Retinal pigment epithelial cell (primary cell): ENCODE results near the gene TBC1D2.

Experiments
- DNase-seq: peaks from one replicate; pipeline ENCODE4 v3.0.0-alpha.2; 2010; ENCODE audit warnings: low read depth
- H3K4me3 ChIP-seq: 2 replicates; pipeline ENCODE4 v1.5.1; 2011; ENCODE audit warnings: mild to moderate bottlenecking, low read length, control low read depth, moderate library complexity
- CTCF ChIP-seq: conservative IDR thresholded peaks from 2 replicates; pipeline ENCODE4 v1.5.1; 2011; ENCODE audit warnings: low read depth, low read length, control low read depth, inconsistent platforms

Gene TBC1D2

GRCh38 chr9:98226957-98227356 lies 28.5 kb downstream of the TBC1D2 start:
- H3K4me3 ChIP-seq = no peak overlapping the region
- DNase-seq = no peak
- TF ChIP-seq CTCF = no peak

DNA sequence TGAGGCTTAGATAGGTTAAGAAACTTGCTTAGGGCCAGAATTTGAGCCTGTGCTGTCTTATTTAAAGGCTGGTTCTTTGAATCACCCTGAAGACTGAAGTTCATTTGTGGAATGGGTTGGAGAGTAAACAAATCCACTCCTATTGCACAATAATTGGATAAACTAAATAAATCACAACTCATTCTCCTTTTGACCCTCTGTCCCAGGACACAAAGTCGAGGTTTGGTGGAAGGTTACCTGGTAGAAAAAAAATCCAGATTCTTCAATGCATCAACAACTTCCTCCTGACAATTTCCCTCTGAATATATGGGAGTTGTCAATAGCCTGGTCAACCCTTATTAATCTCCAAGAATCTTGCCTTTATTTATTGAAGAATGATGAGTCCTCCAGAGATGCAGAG lies 28.9 kb downstream of the TBC1D2 start:
- TF ChIP-seq CTCF = no peak
- no peak overlapping the region for H3K4me3 ChIP-seq
- no peak for DNase-seq

- H3K4me3 ChIP-seq = no peak overlapping the region
- TF ChIP-seq CTCF = no peak
- no peak for DNase-seq
These were observed 30.4 kb downstream of the TBC1D2 start for GRCh38 chr9:98225015-98225442.

GRCh38 chr9:98222885-98223691 lies 32.4 kb downstream of the TBC1D2 start:
- TF ChIP-seq CTCF = no peak
- no peak overlapping the region for H3K4me3 ChIP-seq
- peak; percentile 99 for DNase-seq

GRCh38 chr9:98220911-98221310 lies 34.5 kb downstream of the TBC1D2 start:
- H3K4me3 ChIP-seq = no peak overlapping the region
- no peak for TF ChIP-seq CTCF
- no peak for DNase-seq

DNA sequence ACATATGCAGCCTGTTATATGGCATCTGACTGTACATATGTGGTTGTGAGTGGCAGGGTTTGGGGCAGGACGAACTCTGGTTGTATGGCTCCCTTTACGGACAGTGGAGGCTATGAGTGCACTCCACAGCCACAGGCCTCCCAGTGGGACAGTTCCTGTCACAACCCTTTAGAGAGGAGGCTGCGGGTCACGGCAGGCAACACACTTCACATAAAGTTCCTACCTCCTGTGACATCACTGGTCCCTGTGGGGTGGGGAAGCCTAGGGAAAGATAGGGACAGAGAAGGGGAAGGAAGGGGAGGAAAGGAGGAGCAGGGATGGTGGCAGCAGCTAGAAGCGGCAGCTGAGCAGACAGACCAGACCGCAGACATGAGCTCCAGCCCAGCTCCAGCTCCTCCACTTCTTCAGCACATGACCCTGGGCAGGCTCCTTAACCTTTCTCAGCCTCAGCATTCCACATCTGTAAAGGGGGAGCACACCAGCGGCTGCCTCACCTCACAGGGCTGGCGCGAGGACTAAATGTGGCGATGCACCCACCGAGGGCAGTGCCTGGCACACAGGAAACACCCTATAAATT lies 35.6 kb downstream of the TBC1D2 start:
- no peak for DNase-seq
- TF ChIP-seq CTCF = no peak
- no peak overlapping the region for H3K4me3 ChIP-seq

DNA sequence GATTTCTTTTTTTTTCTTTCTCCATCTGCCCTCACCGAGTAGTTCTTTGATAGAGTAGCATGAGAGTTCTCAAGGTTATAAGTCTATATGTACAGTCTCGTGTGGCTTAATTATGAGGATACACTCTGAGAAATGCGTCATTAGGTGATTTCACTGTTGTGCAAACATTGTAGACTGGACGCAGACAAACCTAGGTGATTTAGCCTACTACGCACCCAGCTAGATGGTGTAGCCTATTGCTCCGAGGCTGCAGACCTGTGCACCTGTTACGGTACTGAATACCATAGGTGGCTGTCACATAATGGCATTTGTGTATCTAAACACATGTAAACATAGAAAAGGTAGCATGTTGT lies 36.1 kb downstream of the TBC1D2 start:
- DNase-seq = no peak
- no peak overlapping the region for H3K4me3 ChIP-seq
- no peak for TF ChIP-seq CTCF
